GM12878 (cell line): Measurements from ENCODE around the gene PTPRC. TPM values are rescaled to one million over a fixed set of nuclear protein-coding genes. Genes with fewer than 3 reads are reported as not detected.

Source experiments
- ASH2L ChIP-seq: fragments of 300-600, 200-600 bp; sonication (generic); IDR thresholded peaks from 2 replicates; pipeline ENCODE4 v1.6.1; 2017; ENCODE audit warnings: low read depth, mild to moderate bottlenecking, borderline replicate concordance
- ATF2 ChIP-seq: IDR thresholded peaks from 2 replicates; pipeline ENCODE4 v1.6.1; 2012; ENCODE audit warnings: low read length, inconsistent platforms
- BMI1 ChIP-seq: fragments of 450-650 bp; IDR thresholded peaks from 2 replicates; pipeline ENCODE4 v1.6.1; 2016; ENCODE audit warnings: mild to moderate bottlenecking, moderate library complexity, borderline replicate concordance
- CREM ChIP-seq: IDR thresholded peaks from 2 replicates; pipeline ENCODE4 v1.6.1; 2014; ENCODE audit warnings: antibody characterized with exemption, low read depth
- CUX1 ChIP-seq: IDR thresholded peaks from 2 replicates; pipeline ENCODE4 v1.6.1; 2012; ENCODE audit warnings: improper control_type of control experiment, low read depth, low read length; ENCODE audit not compliant: insufficient replicate concordance
- ETV6 ChIP-seq, 2 experiments: fragments of 450-650 bp in 1 of 2; IDR thresholded peaks in 1 of 2; conservative IDR thresholded peaks in 1 of 2; 2 replicates each; pipeline ENCODE4 v1.6.1; 2014; ENCODE audit warnings: antibody characterized with exemption in 1 of 2, borderline replicate concordance in 1 of 2, low read depth in 1 of 2, mild to moderate bottlenecking in 1 of 2, moderate library complexity in 1 of 2
- FOXM1 ChIP-seq: IDR thresholded peaks from 2 replicates; pipeline ENCODE4 v1.6.1; 2012; ENCODE audit warnings: low read depth, mild to moderate bottlenecking, inconsistent platforms, low read length, moderate library complexity
- JUND ChIP-seq: IDR thresholded peaks from 2 replicates; pipeline ENCODE4 v1.6.1; 2012; ENCODE audit warnings: low read depth, mild to moderate bottlenecking, low read length, improper control_type of control experiment, moderate library complexity
- MEF2B ChIP-seq: fragments of 450-650 bp; IDR thresholded peaks from 2 replicates; pipeline ENCODE4 v1.6.1; 2018; ENCODE audit warnings: mild to moderate bottlenecking, moderate library complexity; ENCODE audit not compliant: partially characterized antibody, poor library complexity, severe bottlenecking
- MTA2 ChIP-seq: fragments of 450-650 bp; IDR thresholded peaks from 2 replicates; pipeline ENCODE4 v1.6.1; 2016; ENCODE audit warnings: low read depth, mild to moderate bottlenecking, moderate library complexity
- TAF1 ChIP-seq: IDR thresholded peaks from 2 replicates; pipeline ENCODE4 v1.6.1; 2011; ENCODE audit warnings: mild to moderate bottlenecking, low read depth, low read length, borderline replicate concordance
- polyA plus RNA-seq, 11 experiments: library from polyadenylated mRNA; depleted of rRNA in 4 of 11; unstranded in 6 of 11; stranded (reverse) in 5 of 11; fragments of >200 nt; fragmentation: Nextera tagmentation in 4 of 11; fragmentation: Illumina TruSeq in 1 of 11; extraction: Ambion mirVana in 4 of 11; extraction: Trizol in 1 of 11; gene quantifications; 1 replicate in 1 of 11; 2 replicates in 10 of 11; pipeline versions ENCODE4 v1.2.1 to v1.2.3, GENCODE V29; 2011 to 2016; ENCODE audit warnings: inconsistent platforms in 2 of 11, missing spikeins in 2 of 11, low read depth in 1 of 11
- total RNA-seq, 4 experiments: library from RNA; depleted of rRNA in 3 of 4; stranded (reverse); fragments of >200 nt in 3 of 4; fragmentation: Illumina TruSeq in 1 of 4; extraction: Trizol in 1 of 4; gene quantifications; 2 replicates each; pipeline versions ENCODE4 v1.2.1 to v1.2.3, GENCODE V29; 2013 to 2021
- TF ChIP-seq, protein P1 (sequence below): fragments of 450-650 bp; IDR thresholded peaks from 2 replicates; pipeline ENCODE4 v1.6.1; 2017; ENCODE audit warnings: mild to moderate bottlenecking, low read depth, inconsistent platforms; ENCODE audit not compliant: poor library complexity, severe bottlenecking
- TF ChIP-seq, protein P2 (sequence below): fragments of 450-650 bp; IDR thresholded peaks from 2 replicates; pipeline ENCODE4 v1.6.1; 2017; ENCODE audit warnings: low read depth, mild to moderate bottlenecking, moderate library complexity

PTPRC gene
- total and polyA plus RNA-seq, 10 of the 15 experiments (the other 5 are each of a cell fraction or from before 2014, with no cell fraction given) = 72.9 to 221 (median 118) TPM

DNA sequence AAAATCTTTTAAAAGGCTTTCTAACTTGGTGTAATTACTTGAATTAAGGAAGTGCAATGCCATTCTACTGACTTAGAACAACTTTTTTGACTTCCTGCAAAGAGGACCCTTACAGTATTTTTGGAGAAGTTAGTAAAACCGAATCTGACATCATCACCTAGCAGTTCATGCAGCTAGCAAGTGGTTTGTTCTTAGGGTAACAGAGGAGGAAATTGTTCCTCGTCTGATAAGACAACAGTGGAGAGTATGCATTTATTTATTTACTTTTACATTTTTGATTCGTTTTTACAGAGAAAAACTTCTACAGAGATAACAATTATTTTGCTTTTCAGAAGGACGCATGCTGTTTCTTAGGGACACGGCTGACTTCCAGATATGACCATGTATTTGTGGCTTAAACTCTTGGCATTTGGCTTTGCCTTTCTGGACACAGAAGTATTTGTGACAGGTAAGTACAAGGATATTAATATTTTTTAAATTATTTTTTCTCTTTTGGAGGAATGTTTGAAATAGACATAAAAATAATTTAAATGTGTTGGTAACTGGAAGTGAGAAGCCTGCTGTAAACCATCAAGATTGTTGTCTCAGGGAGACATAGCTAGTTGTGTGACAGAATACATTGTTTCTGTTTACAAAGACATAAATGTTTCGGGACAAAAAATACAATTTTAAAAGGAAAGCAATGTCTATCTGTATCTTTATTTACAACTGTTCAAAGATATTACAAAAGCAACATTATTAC, at the start of gene PTPRC (continued):
- TF ChIP-seq, protein P1, sequence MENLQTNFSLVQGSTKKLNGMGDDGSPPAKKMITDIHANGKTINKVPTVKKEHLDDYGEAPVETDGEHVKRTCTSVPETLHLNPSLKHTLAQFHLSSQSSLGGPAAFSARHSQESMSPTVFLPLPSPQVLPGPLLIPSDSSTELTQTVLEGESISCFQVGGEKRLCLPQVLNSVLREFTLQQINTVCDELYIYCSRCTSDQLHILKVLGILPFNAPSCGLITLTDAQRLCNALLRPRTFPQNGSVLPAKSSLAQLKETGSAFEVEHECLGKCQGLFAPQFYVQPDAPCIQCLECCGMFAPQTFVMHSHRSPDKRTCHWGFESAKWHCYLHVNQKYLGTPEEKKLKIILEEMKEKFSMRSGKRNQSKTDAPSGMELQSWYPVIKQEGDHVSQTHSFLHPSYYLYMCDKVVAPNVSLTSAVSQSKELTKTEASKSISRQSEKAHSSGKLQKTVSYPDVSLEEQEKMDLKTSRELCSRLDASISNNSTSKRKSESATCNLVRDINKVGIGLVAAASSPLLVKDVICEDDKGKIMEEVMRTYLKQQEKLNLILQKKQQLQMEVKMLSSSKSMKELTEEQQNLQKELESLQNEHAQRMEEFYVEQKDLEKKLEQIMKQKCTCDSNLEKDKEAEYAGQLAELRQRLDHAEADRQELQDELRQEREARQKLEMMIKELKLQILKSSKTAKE = peak; percentile 21
- TF ChIP-seq MEF2B = peak; percentile 56
- no peak for TF ChIP-seq CUX1
- TF ChIP-seq, protein P2, sequence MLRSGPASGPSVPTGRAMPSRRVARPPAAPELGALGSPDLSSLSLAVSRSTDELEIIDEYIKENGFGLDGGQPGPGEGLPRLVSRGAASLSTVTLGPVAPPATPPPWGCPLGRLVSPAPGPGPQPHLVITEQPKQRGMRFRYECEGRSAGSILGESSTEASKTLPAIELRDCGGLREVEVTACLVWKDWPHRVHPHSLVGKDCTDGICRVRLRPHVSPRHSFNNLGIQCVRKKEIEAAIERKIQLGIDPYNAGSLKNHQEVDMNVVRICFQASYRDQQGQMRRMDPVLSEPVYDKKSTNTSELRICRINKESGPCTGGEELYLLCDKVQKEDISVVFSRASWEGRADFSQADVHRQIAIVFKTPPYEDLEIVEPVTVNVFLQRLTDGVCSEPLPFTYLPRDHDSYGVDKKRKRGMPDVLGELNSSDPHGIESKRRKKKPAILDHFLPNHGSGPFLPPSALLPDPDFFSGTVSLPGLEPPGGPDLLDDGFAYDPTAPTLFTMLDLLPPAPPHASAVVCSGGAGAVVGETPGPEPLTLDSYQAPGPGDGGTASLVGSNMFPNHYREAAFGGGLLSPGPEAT = 0 out of 2 replicates have a peak, but pooled peaks have one; percentile 57
- TF ChIP-seq ATF2 = peak; percentile 99
- peak; percentile 80; the same call in 1 of the 2 replicates for TF ChIP-seq FOXM1
- peak; percentile 53 for TF ChIP-seq MTA2
- TF ChIP-seq CREM = peak; percentile 78; the same call in 1 of the 2 replicates
- no peak for TF ChIP-seq ASH2L
- TF ChIP-seq ETV6 (conservative IDR thresholded peaks at IDR 0.05 in 1 of 2, IDR thresholded peaks at IDR 0.05 in 1 of 2; ENCODE audit: borderline replicate concordance in 1 of 2, low read depth in 1 of 2) = peak in 1 of 2 experiments; percentile 93; a peak in 2 of 4 replicates
- TF ChIP-seq BMI1 = no peak
- TF ChIP-seq TAF1 = peak; percentile 32; the same call in 1 of the 2 replicates
- TF ChIP-seq JUND = peak; percentile 71; the same call in 1 of the 2 replicates
